Heart right ventricle (tissue), 16 donors: ENCODE data around the gene ERP27. TPM values are rescaled to one million over a fixed set of nuclear protein-coding genes. Genes with fewer than 3 reads are reported as not detected.
A peak's percentile ranks its signal among the peaks of the same experiment; 100 is the strongest.

Source experiments
- ATAC-seq, 8 donors: fragments of 200-7000 bp; cut with Tn5 transposase; one replicate each; pipeline ENCODE4 v1.9.1; 2020; ENCODE audit warnings: mild to moderate bottlenecking in 8 of 8, moderate library complexity in 8 of 8, moderate number of reproducible peaks in 1 of 8
- DNase-seq, 2 donors: peaks; one replicate each; pipeline ENCODE4 v3.0.0-alpha.2; 2020
- H3K27ac ChIP-seq, 10 donors: fragments of 200-600 bp; sonication (generic) in 2 of 10; one replicate each; pipeline versions ENCODE4 v1.5.0 to v1.8.0; 2020 to 2022; ENCODE audit warnings: mild to moderate bottlenecking in 3 of 10
- H3K27me3 ChIP-seq, 7 donors: fragments of 200-600 bp; one replicate each; pipeline ENCODE4 v1.8.0; 2021 to 2022; ENCODE audit warnings: mild to moderate bottlenecking in 2 of 7
- H3K36me3 ChIP-seq, 9 donors: fragments of 200-600 bp; sonication (generic) in 1 of 9; one replicate each; pipeline versions ENCODE4 v1.5.0 to v1.8.0; 2020 to 2022; ENCODE audit warnings: mild to moderate bottlenecking in 2 of 9
- H3K4me1 ChIP-seq, 9 donors: fragments of 200-600 bp; sonication (generic) in 1 of 9; one replicate each; pipeline versions ENCODE4 v1.5.0 to v1.8.0; 2020 to 2022; ENCODE audit warnings: mild to moderate bottlenecking in 4 of 9
- H3K4me3 ChIP-seq, 10 donors: fragments of 200-600 bp; sonication (generic) in 2 of 10; one replicate each; pipeline versions ENCODE4 v1.5.0 to v1.8.0; 2020 to 2022; ENCODE audit warnings: mild to moderate bottlenecking in 7 of 10, moderate library complexity in 2 of 10
- H3K9me3 ChIP-seq, 11 donors: fragments of 200-600 bp in 10 of 11; sonication (generic) in 2 of 11; one replicate each; pipeline versions ENCODE4 v1.5.0 to v1.8.0; 2013 to 2022; ENCODE audit warnings: mild to moderate bottlenecking in 2 of 11, control low read depth in 1 of 11, moderate library complexity in 1 of 11
- CTCF ChIP-seq, 9 donors: fragments of 200-600 bp; sonication (generic) in 2 of 9; IDR thresholded peaks; one replicate each; pipeline versions ENCODE4 v1.5.0 to v1.8.0; 2021 to 2022; ENCODE audit warnings: antibody characterized with exemption in 9 of 9, mild to moderate bottlenecking in 5 of 9, moderate library complexity in 1 of 9
- WGBS, 2 donors: extraction: QIAGEN DNeasy Blood & Tissue Kit; methylation state at CpG; one replicate each; pipeline ENCODE4 v1.1.7; 2013; ENCODE audit warnings: inconsistent platforms in 1 of 2; 5-methylcytosine and 5-hydroxymethylcytosine counted together
- intact Hi-C, 10 donors: fragments of 100-400 bp; cut with DNase I; formaldehyde crosslinking; loops; one replicate each; pipeline versions ENCODE4 v1.11.1 to v1.14.2; 2022
- polyA plus RNA-seq, 2 donors: library from polyadenylated mRNA; stranded (reverse); fragments of 200-250 nt; gene quantifications; one replicate each; pipeline ENCODE4 v1.2.3, GENCODE V29; 2013
- total RNA-seq, 10 donors: library from RNA; stranded (reverse); fragmentation: NEBNext Ultra II Directional in 3 of 10; extraction: Animal tissue kit (Norgen Biotek cat#: 25700) in 3 of 10; gene quantifications; one replicate each; pipeline versions ENCODE4 v1.2.1 to v1.2.4, GENCODE V29; 2021 to 2023
- donor health status: Arrhythmogenic right ventricular cardiomyopathy.
- donor health status: ischemic (EF 13 %, LVEDD 7.1; RV severe dilation, severe dysfunction).
- donor health status: healthy with polysubstance abuse.
- donor health status: DM: no; HTN: yes; CAD: no.
- donor health status: DM: no; HTN: no; CAD: no.
- donor health status: ischemic (EF 25% LVEDD 6.9; RV normal size, moderate dysfunction).
- donor health status: ischemic (EF 25% LVEDD 5.7; RV mildly dilated, moderate dysfunction).
- donor health status: healthy.
- donor health status: DM: yes; HTN: yes; CAD: no.
- donor health status: Ischemic cardiomyopathy.
- donor health status: ischemic (EF 35%, LVEDD 5.7; RV mildly dilated, moderate dysfunction).
- donor health status: nonischemic (EF 11% LVEDD 7.7; RV severe dilation, severe dysfunction).
- donor health status: DM: yes; HTN: yes; CAD: no.
- donor health status: PGD.
- donor health status: ischemic (EF 29% LVEDD 5.4; RV normal size, mild dysfunction).
- donor health status: nonischemic (EF 23%, LVEDD 6.1; RV moderate dilation, normal function).

Gene ERP27
- total and polyA plus RNA-seq, 12 donors, result 0.14 to 0.79 (median 0.28) TPM; not detected in 2

DNA sequence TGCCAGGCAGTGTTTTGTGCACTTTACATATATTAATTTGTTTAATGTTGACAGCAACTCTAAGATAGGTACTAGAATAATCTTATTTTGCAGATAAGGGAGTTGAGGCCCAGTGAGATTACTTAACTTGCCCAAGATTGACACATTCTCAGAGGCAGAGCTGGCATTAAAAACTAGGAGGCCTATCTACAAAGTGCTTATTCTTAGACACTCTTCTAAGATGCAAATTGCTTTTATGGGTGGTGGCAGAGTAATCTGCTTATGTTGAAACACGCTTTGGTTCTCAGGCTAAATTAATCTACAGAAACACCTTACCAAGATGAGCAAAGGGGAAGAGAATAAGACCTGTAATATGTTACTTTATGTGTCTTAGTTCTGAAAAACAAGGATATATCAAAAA, 59.8 kb downstream of the ERP27 start:
- Histone ChIP-seq H3K4me3 (no peak overlapping the region), H3K27ac (no peak overlapping the region), H3K27me3 (no peaks in the 10 kb centered on the region), H3K36me3 (peaks cover 0 to 37% (median 0%) of the 10 kb centered on the region in 9 donors), H3K4me1 (peaks cover 0 to 22% (median 3%) of the 10 kb centered on the region in 9 donors), H3K9me3 (no peaks in the 10 kb centered on the region)
- 56 to 83% methylated on average over 1 of the region's 1 CpG for WGBS, 2 donors
- ATAC-seq, result no peak
- no peak for TF ChIP-seq CTCF (IDR thresholded peaks at IDR 0.05)
- no peak for DNase-seq
- intact Hi-C loops, result no loop called here

GRCh38 chr12:14876833-14877232, 61.5 kb downstream of the ERP27 start:
- intact Hi-C loops, result no loop called here
- Histone ChIP-seq H3K36me3 (peaks cover 0 to 20% (median 0%) of the 10 kb centered on the region in 9 donors), H3K27ac (no peak overlapping the region), H3K4me1 (peaks cover 0 to 10% (median 0%) of the 10 kb centered on the region in 9 donors), H3K9me3 (no peaks in the 10 kb centered on the region), H3K27me3 (no peaks in the 10 kb centered on the region), H3K4me3 (no peak overlapping the region)
- 95 to 96% methylated on average over 2 of the region's 2 CpGs for WGBS, 2 donors
- no peak for TF ChIP-seq CTCF (IDR thresholded peaks at IDR 0.05)
- DNase-seq, result no peak
- no peak for ATAC-seq

- Histone ChIP-seq H3K36me3 (peaks cover 0 to under 1% (median 0%) of the 10 kb centered on the region in 9 donors), H3K9me3 (no peaks in the 10 kb centered on the region), H3K4me3 (no peak overlapping the region), H3K27me3 (no peaks in the 10 kb centered on the region), H3K4me1 (peaks cover 0 to 7% (median 0%) of the 10 kb centered on the region in 9 donors), H3K27ac (no peak overlapping the region)
- intact Hi-C loops, result no loop called here
- WGBS, 2 donors, result 82 to 84% methylated on average over 3 of the region's 3 CpGs
- no peak for TF ChIP-seq CTCF (IDR thresholded peaks at IDR 0.05)
- ATAC-seq, result no peak
- DNase-seq, result no peak
These were observed 63.5 kb downstream of the ERP27 start for GRCh38 chr12:14874882-14875281.

GRCh38 chr12:14873440-14874185, 64.7 kb downstream of the ERP27 start:
- 46 to 47% methylated on average over 1 of the region's 1 CpG for WGBS, 2 donors
- intact Hi-C loops, result no loop called here
- no peaks in the 10 kb centered on the region for H3K9me3 ChIP-seq
- DNase-seq (no peak), ATAC-seq (peak in 3 of 8 donors; percentile 47 to 65 (median 54))
- H3K27ac ChIP-seq, result no peak overlapping the region
- no peak overlapping the region for H3K4me3 ChIP-seq
- H3K36me3 ChIP-seq, result no peaks in the 10 kb centered on the region
- peaks cover 0 to 7% (median 0%) of the 10 kb centered on the region in 9 donors for H3K4me1 ChIP-seq
- TF ChIP-seq CTCF (IDR thresholded peaks at IDR 0.05), result no peak
- no peaks in the 10 kb centered on the region for H3K27me3 ChIP-seq
